H9 (cell line): ENCODE results near the gene HNMT. TPM values are rescaled to one million over a fixed set of nuclear protein-coding genes. Genes with fewer than 3 reads are reported as not detected.

Experiments used
- DNase-seq: peaks from one replicate; pipeline ENCODE4 v3.0.0-alpha.2; 2017
- H2AFZ ChIP-seq: one replicate; pipeline ENCODE4 v1.6.1; 2013; ENCODE audit warnings: mild to moderate bottlenecking, low read length, control low read depth, moderate library complexity
- H2AK5ac ChIP-seq: 2 replicates; pipeline ENCODE4 v1.6.1; 2013; ENCODE audit warnings: low read length, control low read depth, mixed read lengths; ENCODE audit not compliant: insufficient read length
- H2BK120ac ChIP-seq: one replicate; pipeline ENCODE4 v1.6.1; 2013; ENCODE audit warnings: low read depth, mild to moderate bottlenecking, low read length, control low read depth, inconsistent platforms; ENCODE audit not compliant: poor library complexity, severe bottlenecking
- H2BK12ac ChIP-seq: 2 replicates; pipeline ENCODE4 v1.6.1; 2013; ENCODE audit warnings: low read length, control low read depth, mixed read lengths, low read depth; ENCODE audit not compliant: insufficient read length
- H2BK15ac ChIP-seq: 2 replicates; pipeline ENCODE4 v1.6.1; 2013; ENCODE audit warnings: low read depth, low read length, control low read depth
- H2BK20ac ChIP-seq: one replicate; pipeline ENCODE4 v1.6.1; 2013; ENCODE audit warnings: low read depth, mild to moderate bottlenecking, low read length, control low read depth, inconsistent platforms; ENCODE audit not compliant: poor library complexity, severe bottlenecking
- H2BK5ac ChIP-seq: 2 replicates; pipeline ENCODE4 v1.6.1; 2013; ENCODE audit warnings: low read length, control low read depth, mixed read lengths; ENCODE audit not compliant: insufficient read length
- H3K14ac ChIP-seq: 2 replicates; pipeline ENCODE4 v1.6.1; 2013; ENCODE audit warnings: low read length, control low read depth; ENCODE audit not compliant: insufficient read depth
- H3K18ac ChIP-seq: 2 replicates; pipeline ENCODE4 v1.6.1; 2013; ENCODE audit warnings: low read depth, mild to moderate bottlenecking, mixed read lengths, low read length, control low read depth; ENCODE audit not compliant: insufficient read length
- H3K23ac ChIP-seq: 2 replicates; pipeline ENCODE4 v1.6.1; 2013; ENCODE audit warnings: low read length, control low read depth, mixed read lengths, low read depth; ENCODE audit not compliant: insufficient read length
- H3K23me2 ChIP-seq: 2 replicates; pipeline ENCODE4 v1.6.1; 2013; ENCODE audit warnings: low read depth, mild to moderate bottlenecking, mixed read lengths, low read length, control low read depth; ENCODE audit not compliant: insufficient read length, poor library complexity, severe bottlenecking
- H3K27ac ChIP-seq: 2 replicates; pipeline ENCODE4 v1.5.1; 2013; ENCODE audit warnings: low read length, control low read depth, mixed read lengths, low read depth; ENCODE audit not compliant: insufficient read length
- H3K27me3 ChIP-seq: 2 replicates; pipeline ENCODE4 v1.6.1; 2013; ENCODE audit warnings: low read length, control low read depth, inconsistent platforms; ENCODE audit not compliant: insufficient read depth
- H3K4ac ChIP-seq: 2 replicates; pipeline ENCODE4 v1.6.1; 2013; ENCODE audit warnings: low read depth, mild to moderate bottlenecking, control low read depth, inconsistent platforms, low read length, moderate library complexity
- H3K4me1 ChIP-seq: 2 replicates; pipeline ENCODE4 v1.6.1; 2013; ENCODE audit warnings: low read length, control low read depth, inconsistent platforms; ENCODE audit not compliant: insufficient read depth
- H3K4me2 ChIP-seq: 2 replicates; pipeline ENCODE4 v1.6.1; 2013; ENCODE audit warnings: low read length, control low read depth, mixed read lengths; ENCODE audit not compliant: insufficient read length, insufficient read depth
- H3K56ac ChIP-seq: 2 replicates; pipeline ENCODE4 v1.6.1; 2013; ENCODE audit warnings: low read depth, mild to moderate bottlenecking, mixed read lengths, low read length, control low read depth; ENCODE audit not compliant: insufficient read length
- H3K79me1 ChIP-seq: 2 replicates; pipeline ENCODE4 v1.6.1; 2013; ENCODE audit warnings: low read depth, mild to moderate bottlenecking, moderate library complexity, low read length, control low read depth, inconsistent platforms; ENCODE audit not compliant: insufficient read depth, poor library complexity, severe bottlenecking
- H3K79me2 ChIP-seq: 2 replicates; pipeline ENCODE4 v1.6.1; 2013; ENCODE audit warnings: low read length, control low read depth, inconsistent platforms; ENCODE audit not compliant: insufficient read depth
- H3K9ac ChIP-seq: 2 replicates; pipeline ENCODE4 v1.6.1; 2013; ENCODE audit warnings: low read length, control low read depth, mixed read lengths; ENCODE audit not compliant: insufficient read length; ENCODE audit errors: extremely low read depth
- H3K9me3 ChIP-seq: one replicate; pipeline ENCODE4 v1.6.1; 2013; ENCODE audit warnings: low read depth, low read length, inconsistent platforms; ENCODE audit not compliant: control insufficient read depth
- H3T11ph ChIP-seq: one replicate; pipeline ENCODE4 v1.6.1; 2013; ENCODE audit warnings: mild to moderate bottlenecking, low read length, control low read depth, inconsistent platforms
- H4K20me1 ChIP-seq: one replicate; pipeline ENCODE4 v1.6.1; 2013; ENCODE audit not compliant: control insufficient read depth, insufficient read length, insufficient read depth
- H4K5ac ChIP-seq: 2 replicates; pipeline ENCODE4 v1.6.1; 2013; ENCODE audit warnings: low read depth, mild to moderate bottlenecking, mixed read lengths, low read length, control low read depth; ENCODE audit not compliant: insufficient read length
- H4K8ac ChIP-seq: replicated peaks from 2 replicates; pipeline ENCODE4 v1.6.1; 2013; ENCODE audit warnings: low read length, control low read depth, mixed read lengths, low read depth; ENCODE audit not compliant: insufficient read length
- H4K91ac ChIP-seq: 2 replicates; pipeline ENCODE4 v1.6.1; 2013; ENCODE audit warnings: low read depth, mild to moderate bottlenecking, moderate library complexity, mixed read lengths, low read length, control low read depth; ENCODE audit not compliant: insufficient read length
- H3K27ac Mint-ChIP-seq, 3 experiments: 2 replicates in 2 of 3; 3 replicates in 1 of 3; pipeline ENCODE4 v1.8.0; 2020 to 2021; ENCODE audit warnings: mixed read lengths in 3 of 3, mild to moderate bottlenecking in 1 of 3, moderate library complexity in 1 of 3
- H3K27me3 Mint-ChIP-seq: 2 replicates; pipeline ENCODE4 v1.8.0; 2021; ENCODE audit warnings: low read depth, mild to moderate bottlenecking, moderate library complexity, mixed read lengths
- H3K36me3 Mint-ChIP-seq, 3 experiments: 2 replicates in 2 of 3; 3 replicates in 1 of 3; pipeline ENCODE4 v1.8.0; 2020 to 2021; ENCODE audit warnings: low read depth in 3 of 3, mixed read lengths in 3 of 3; ENCODE audit not compliant: insufficient read depth in 1 of 3
- H3K4me1 Mint-ChIP-seq, 2 experiments: 2 replicates each; pipeline ENCODE4 v1.8.0; 2020; ENCODE audit warnings: mixed read lengths in 2 of 2
- H3K4me3 Mint-ChIP-seq, 2 experiments: 2 replicates in 1 of 2; 3 replicates in 1 of 2; pipeline ENCODE4 v1.8.0; 2020 to 2021; ENCODE audit warnings: mild to moderate bottlenecking in 2 of 2, mixed read lengths in 2 of 2, moderate library complexity in 1 of 2
- H3K9me3 Mint-ChIP-seq, 2 experiments: 2 replicates in 1 of 2; 3 replicates in 1 of 2; pipeline ENCODE4 v1.8.0; 2020; ENCODE audit warnings: mild to moderate bottlenecking in 2 of 2, mixed read lengths in 2 of 2, moderate library complexity in 1 of 2
- WGBS: extraction: QIAGEN DNeasy Blood & Tissue Kit; methylation state at CpG from one replicate; pipeline ENCODE4 v1.1.7; 2013; ENCODE audit warnings: missing lambda C conversion rate, low lambda C conversion rate, mixed read lengths; ENCODE audit not compliant: insufficient read length; ENCODE audit errors: extremely low coverage; 5-methylcytosine and 5-hydroxymethylcytosine counted together
- total RNA-seq: library from RNA; stranded (reverse); gene quantifications from 2 replicates; pipeline ENCODE4 v1.2.1, GENCODE V29; 2021
- TF ChIP-seq, protein P1 (sequence below): fragments of 200-600 bp; sonication (generic); conservative IDR thresholded peaks from 3 replicates; pipeline ENCODE4 v1.8.0; 2021; ENCODE audit warnings: antibody characterized with exemption, mild to moderate bottlenecking

HNMT gene
- total RNA-seq, 1 experiment from 2014 or later, result 1.3 TPM

DNA sequence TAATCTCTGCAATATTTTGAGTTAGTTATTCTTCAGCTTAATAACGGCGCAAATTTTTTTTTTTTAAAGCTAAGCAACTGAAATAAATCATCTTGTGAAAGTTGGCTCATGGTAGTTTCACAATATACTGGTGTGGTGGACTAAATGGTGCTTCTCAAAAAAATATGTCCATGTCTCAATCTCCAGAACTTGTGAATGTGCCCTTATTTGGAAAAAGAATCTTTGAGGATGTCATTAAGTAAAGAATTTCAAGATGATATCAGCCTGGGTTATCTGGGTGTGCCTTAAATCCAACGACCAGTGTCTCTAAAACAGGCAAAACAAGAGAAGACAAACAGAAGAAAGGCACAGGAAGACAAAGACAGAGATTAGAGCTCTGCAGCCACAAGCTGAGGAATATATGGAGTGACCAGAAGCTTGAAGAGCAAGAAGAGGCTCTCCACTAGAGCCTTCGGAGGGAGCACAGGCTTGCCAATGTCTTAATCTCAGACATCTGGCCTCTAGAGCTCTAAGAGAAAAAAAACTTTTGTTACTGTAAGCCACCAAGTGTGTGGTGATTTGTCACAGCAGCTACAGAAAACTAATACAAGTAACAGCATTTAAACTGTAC lies 71.4 kb downstream of the HNMT start:
- Histone ChIP-seq H3K14ac (no peak overlapping the region), H2BK5ac (no peak overlapping the region), H2AK5ac (no peak overlapping the region), H4K5ac (no peak overlapping the region), H3K56ac (no peak overlapping the region), H3K27me3 (no peaks in the 10 kb centered on the region), H3K18ac (no peak overlapping the region), H4K8ac (no peak overlapping the region), H3T11ph (no peak overlapping the region), H2AFZ (no peak overlapping the region), H3K4ac (no peak overlapping the region), H2BK12ac (no peak overlapping the region), H3K79me2 (no peaks in the 10 kb centered on the region), H2BK120ac (no peak overlapping the region), H4K91ac (no peak overlapping the region), H3K9me3 (no peaks in the 10 kb centered on the region), H3K27ac (no peak overlapping the region), H3K4me2 (no peak overlapping the region), H3K9ac (no peak overlapping the region), H2BK15ac (no peak overlapping the region), H2BK20ac (no peak overlapping the region), H3K23me2 (no peaks in the 10 kb centered on the region), H3K79me1 (no peaks in the 10 kb centered on the region), H3K4me1 (peaks cover 3% of the 10 kb centered on the region; the same call in 1 of the 2 replicates), H4K20me1 (no peaks in the 10 kb centered on the region), H3K23ac (no peak overlapping the region)
- H3K4me1 Mint-ChIP-seq, result peaks cover 11 to 13% of the 10 kb centered on the region in 2 experiments
- H3K27me3 Mint-ChIP-seq, result no peaks in the 10 kb centered on the region
- TF ChIP-seq, protein P1, sequence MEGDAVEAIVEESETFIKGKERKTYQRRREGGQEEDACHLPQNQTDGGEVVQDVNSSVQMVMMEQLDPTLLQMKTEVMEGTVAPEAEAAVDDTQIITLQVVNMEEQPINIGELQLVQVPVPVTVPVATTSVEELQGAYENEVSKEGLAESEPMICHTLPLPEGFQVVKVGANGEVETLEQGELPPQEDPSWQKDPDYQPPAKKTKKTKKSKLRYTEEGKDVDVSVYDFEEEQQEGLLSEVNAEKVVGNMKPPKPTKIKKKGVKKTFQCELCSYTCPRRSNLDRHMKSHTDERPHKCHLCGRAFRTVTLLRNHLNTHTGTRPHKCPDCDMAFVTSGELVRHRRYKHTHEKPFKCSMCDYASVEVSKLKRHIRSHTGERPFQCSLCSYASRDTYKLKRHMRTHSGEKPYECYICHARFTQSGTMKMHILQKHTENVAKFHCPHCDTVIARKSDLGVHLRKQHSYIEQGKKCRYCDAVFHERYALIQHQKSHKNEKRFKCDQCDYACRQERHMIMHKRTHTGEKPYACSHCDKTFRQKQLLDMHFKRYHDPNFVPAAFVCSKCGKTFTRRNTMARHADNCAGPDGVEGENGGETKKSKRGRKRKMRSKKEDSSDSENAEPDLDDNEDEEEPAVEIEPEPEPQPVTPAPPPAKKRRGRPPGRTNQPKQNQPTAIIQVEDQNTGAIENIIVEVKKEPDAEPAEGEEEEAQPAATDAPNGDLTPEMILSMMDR, result no peak
- H3K9me3 Mint-ChIP-seq, result no peaks in the 10 kb centered on the region
- H3K27ac Mint-ChIP-seq, result no peak overlapping the region
- H3K36me3 Mint-ChIP-seq, result no peaks in the 10 kb centered on the region; a peak in 1 of 7 replicates
- no peak overlapping the region for H3K4me3 Mint-ChIP-seq
- no CpG with 5 or more reads among the region's 4 CpGs for WGBS
- no peak for DNase-seq
